Thyroid gland (tissue), 4 donors: ENCODE results near the gene SH3BP4. TPM values are rescaled to one million over a fixed set of nuclear protein-coding genes. Genes with fewer than 3 reads are reported as not detected.
A peak's percentile ranks its signal among the peaks of the same experiment; 100 is the strongest.

Experiments used
- DNase-seq, 2 donors: peaks; one replicate each; pipeline ENCODE4 v3.0.0-alpha.2; 2019
- H3K27ac ChIP-seq, 3 donors: fragments of 200-600 bp; sonication (generic); 1 replicate in 2 of 3; 2 replicates in 1 of 3; pipeline ENCODE4 v1.5.1; 2016 to 2019; ENCODE audit warnings: mild to moderate bottlenecking in 1 of 3, moderate library complexity in 1 of 3
- H3K27me3 ChIP-seq: fragments of 200-600 bp; sonication (generic); one replicate; pipeline ENCODE4 v1.5.1; 2019
- H3K36me3 ChIP-seq, 2 donors: fragments of 200-600 bp; sonication (generic); one replicate each; pipeline ENCODE4 v1.5.1; 2016 to 2019
- H3K4me1 ChIP-seq, 2 donors: fragments of 200-600 bp; sonication (generic); one replicate each; pipeline ENCODE4 v1.5.1; 2017 to 2019
- H3K4me3 ChIP-seq, 3 donors: fragments of 200-600 bp; sonication (generic); replicated peaks in 1 of 3; 1 replicate in 2 of 3; 2 replicates in 1 of 3; pipeline ENCODE4 v1.5.1; 2016; ENCODE audit warnings: mild to moderate bottlenecking in 1 of 3
- H3K9me3 ChIP-seq: fragments of 200-600 bp; sonication (generic); one replicate; pipeline ENCODE4 v1.5.1; 2017
- CTCF ChIP-seq, 6 experiments: fragments of 200-600 bp in 3 of 6; fragments of 450-650 bp in 3 of 6; sonication (generic) in 3 of 6; IDR thresholded peaks; one replicate each; pipeline ENCODE4 v1.5.1; 2016 to 2019; ENCODE audit warnings: antibody characterized with exemption in 6 of 6, mild to moderate bottlenecking in 2 of 6, inconsistent platforms in 1 of 6, moderate library complexity in 1 of 6
- POLR2A ChIP-seq, 2 donors: fragments of 450-650 bp; IDR thresholded peaks; one replicate each; pipeline ENCODE4 v1.6.1; 2017; ENCODE audit warnings: antibody characterized with exemption in 2 of 2, mild to moderate bottlenecking in 2 of 2, moderate library complexity in 1 of 2
- WGBS, 2 donors: methylation state at CpG; one replicate each; pipeline ENCODE4 v1.1.5; 2017; 5-methylcytosine and 5-hydroxymethylcytosine counted together
- intact Hi-C: fragments of 100-400 bp; cut with DNase I; formaldehyde crosslinking; loops from one replicate; pipeline ENCODE4 v1.15.1; 2023
- total RNA-seq, 4 donors: library from RNA; depleted of rRNA; stranded (reverse); fragments of >200 nt; gene quantifications; one replicate each; pipeline ENCODE4 v1.2.3, GENCODE V29; 2016

The SH3BP4 gene
- total RNA-seq, 4 donors from 2014 or later, result 36.9 to 64.6 (median 47.9) TPM

GRCh38 chr2:234981197-234982095 is 29.6 kb downstream of the SH3BP4 start:
- DNase-seq, result peak; percentile 95
- H3K4me3 ChIP-seq, result no peak overlapping the region
- H3K4me1 ChIP-seq, result peaks cover 62 to 68% of the 10 kb centered on the region in 2 donors
- intact Hi-C loops, result loop anchor here (5.0 kb wide), 1 partner anchor 34 kb away; no protein-coding TSS in a partner anchor
- H3K9me3 ChIP-seq, result no peaks in the 10 kb centered on the region
- no peaks in the 10 kb centered on the region for H3K27me3 ChIP-seq
- TF ChIP-seq POLR2A (IDR thresholded peaks at IDR 0.05), result peak in 1 of 2 donors; percentile 60
- TF ChIP-seq CTCF (IDR thresholded peaks at IDR 0.05), result peak in 1 of 6 experiments; percentile 6
- H3K36me3 ChIP-seq, result no peaks in the 10 kb centered on the region
- 15 to 23% methylated on average over 23 to 25 of the region's 26 CpGs for WGBS, 2 donors
- H3K27ac ChIP-seq, result peak overlapping the region; percentile 87 to 93 (median 88)

GRCh38 chr2:234982096-234982834 is 30.4 kb downstream of the SH3BP4 start:
- no peaks in the 10 kb centered on the region for H3K36me3 ChIP-seq
- 75 to 83% methylated on average over 17 of the region's 17 CpGs for WGBS, 2 donors
- H3K9me3 ChIP-seq, result no peaks in the 10 kb centered on the region
- peak overlapping the region; percentile 82 to 93 (median 83) for H3K27ac ChIP-seq
- DNase-seq, result no peak
- TF ChIP-seq CTCF (IDR thresholded peaks at IDR 0.05) (no peak), POLR2A (IDR thresholded peaks at IDR 0.05) (no peak)
- H3K4me1 ChIP-seq, result peaks cover 62 to 68% of the 10 kb centered on the region in 2 donors
- H3K27me3 ChIP-seq, result no peaks in the 10 kb centered on the region
- intact Hi-C loops, result loop anchor here (5.0 kb wide), 1 partner anchor 35 kb away; no protein-coding TSS in a partner anchor
- no peak overlapping the region for H3K4me3 ChIP-seq

- intact Hi-C loops, result loop anchor here (5.0 kb wide), 1 partner anchor 36 kb away; no protein-coding TSS in a partner anchor
- peak; percentile 75 to 77 for DNase-seq
- H3K4me1 ChIP-seq, result peaks cover 60 to 64% of the 10 kb centered on the region in 2 donors
- TF ChIP-seq POLR2A (IDR thresholded peaks at IDR 0.05), result peak in 1 of 2 donors; percentile 27
- TF ChIP-seq CTCF (IDR thresholded peaks at IDR 0.05), result no peak
- H3K4me3 ChIP-seq, result no peak overlapping the region
- H3K9me3 ChIP-seq, result no peaks in the 10 kb centered on the region
- H3K27ac ChIP-seq, result peak overlapping the region; percentile 82 to 93 (median 85)
- WGBS, 2 donors, result 34 to 59% methylated on average over 11 of the region's 11 CpGs
- no peaks in the 10 kb centered on the region for H3K36me3 ChIP-seq
- no peaks in the 10 kb centered on the region for H3K27me3 ChIP-seq
Observed at GRCh38 chr2:234983011-234983726, 31.4 kb downstream of the SH3BP4 start.

- intact Hi-C loops, result no loop called here
- no peaks in the 10 kb centered on the region for H3K9me3 ChIP-seq
- peaks cover 55 to 62% of the 10 kb centered on the region in 2 donors for H3K4me1 ChIP-seq
- H3K4me3 ChIP-seq, result no peak overlapping the region
- H3K27me3 ChIP-seq, result no peaks in the 10 kb centered on the region
- TF ChIP-seq CTCF (IDR thresholded peaks at IDR 0.05), result no peak
- TF ChIP-seq POLR2A (IDR thresholded peaks at IDR 0.05), result no peak
- no peaks in the 10 kb centered on the region for H3K36me3 ChIP-seq
- no peak overlapping the region for H3K27ac ChIP-seq
- no peak for DNase-seq
- 82 to 94% methylated on average over 14 to 15 of the region's 17 CpGs for WGBS, 2 donors
Observed at GRCh38 chr2:234985608-234986245, 33.9 kb downstream of the SH3BP4 start.
